K562 (cell line): Measurements from ENCODE around the gene NR1D1. TPM values are rescaled to one million over a fixed set of nuclear protein-coding genes. Genes with fewer than 3 reads are reported as not detected.

Experiments
- C11orf30 ChIP-seq: fragments of 450-650 bp; IDR thresholded peaks from 2 replicates; pipeline ENCODE4 v1.6.1; 2016; ENCODE audit warnings: low read depth, mild to moderate bottlenecking
- CTCFL ChIP-seq: IDR thresholded peaks from 2 replicates; pipeline ENCODE4 v1.6.1; 2011; ENCODE audit warnings: borderline replicate concordance, low read depth, mild to moderate bottlenecking, moderate library complexity, low read length; ENCODE audit not compliant: insufficient read depth, poor library complexity, severe bottlenecking
- GATA2 ChIP-seq: sonication (generic); formaldehyde crosslinking; IDR thresholded peaks from 2 replicates; pipeline ENCODE4 v1.4.0; 2020; ENCODE audit warnings: mild to moderate bottlenecking, missing genetic modification reagents
- HLTF ChIP-seq: fragments of 450-650 bp; IDR thresholded peaks from 2 replicates; pipeline ENCODE4 v1.6.1; 2016
- KAT7 ChIP-seq: sonication (generic); formaldehyde crosslinking; IDR thresholded peaks from 2 replicates; pipeline ENCODE4 v1.8.0; 2022; ENCODE audit warnings: missing genetic modification reagents, mild to moderate bottlenecking, borderline replicate concordance
- MYC ChIP-seq, 2 experiments: fragments of 250-450 bp in 1 of 2; sonication (Bioruptor Pico) in 1 of 2; IDR thresholded peaks; 2 replicates each; pipeline versions ENCODE4 v1.5.1 to v1.6.1; 2012 to 2021; ENCODE audit warnings: low read depth in 2 of 2, borderline replicate concordance in 1 of 2, improper control_type of control experiment in 1 of 2, low read length in 1 of 2, mild to moderate bottlenecking in 1 of 2, moderate library complexity in 1 of 2
- NR2C1 ChIP-seq, 2 experiments: fragments of 450-650 bp; IDR thresholded peaks; 2 replicates each; pipeline ENCODE4 v1.6.1; 2017; ENCODE audit warnings: mild to moderate bottlenecking in 2 of 2, antibody characterized with exemption in 1 of 2, inconsistent platforms in 1 of 2, missing compliant biosample characterization in 1 of 2, missing genetic modification characterization in 1 of 2
- POLR2AphosphoS5 ChIP-seq: IDR thresholded peaks from 2 replicates; pipeline ENCODE4 v1.6.1; 2011; ENCODE audit warnings: mild to moderate bottlenecking, low read depth, low read length, moderate library complexity; ENCODE audit not compliant: control insufficient read depth, insufficient read depth
- SMC3 ChIP-seq: conservative IDR thresholded peaks from 2 replicates; pipeline ENCODE4 v1.6.1; 2011; ENCODE audit warnings: low read depth, low read length, improper control_type of control experiment; ENCODE audit not compliant: insufficient read depth
- TBP ChIP-seq: optimal IDR thresholded peaks from 2 replicates; pipeline ENCODE3; 2011; ENCODE audit warnings: low read depth, low read length, improper control_type of control experiment
- ZBTB5 ChIP-seq: fragments of 450-650 bp; IDR thresholded peaks from 2 replicates; pipeline ENCODE4 v1.6.1; 2017; ENCODE audit warnings: antibody characterized with exemption
- ZNF212 ChIP-seq: fragments of 450-650 bp; formaldehyde crosslinking; IDR thresholded peaks from 2 replicates; pipeline ENCODE4 v1.4.0; 2020; ENCODE audit warnings: mild to moderate bottlenecking
- ZNF830 ChIP-seq: fragments of 250-450 bp; sonication (Bioruptor Pico); IDR thresholded peaks from 2 replicates; pipeline ENCODE4 v1.5.0; 2021; ENCODE audit warnings: mild to moderate bottlenecking
- polyA plus RNA-seq, 8 experiments: library from polyadenylated mRNA; depleted of rRNA in 4 of 8; stranded (reverse) in 5 of 8; unstranded in 3 of 8; fragments of >200 nt; fragmentation: Nextera tagmentation in 2 of 8; fragmentation: Illumina TruSeq in 1 of 8; extraction: Ambion mirVana in 2 of 8; extraction: Trizol in 1 of 8; gene quantifications; 2 replicates each; pipeline versions ENCODE4 v1.2.1 to v1.2.3, GENCODE V29; 2011 to 2014; ENCODE audit warnings: inconsistent platforms in 1 of 8, missing spikeins in 1 of 8
- total RNA-seq, 7 experiments: library from RNA; depleted of rRNA in 6 of 7; stranded (reverse); fragments of >200 nt in 6 of 7; fragmentation: Illumina TruSeq in 2 of 7; extraction: Trizol in 2 of 7; gene quantifications; 2 replicates each; pipeline versions ENCODE4 v1.2.1 to v1.2.3, GENCODE V29; 2011 to 2021; ENCODE audit warnings: low replicate concordance in 1 of 7

Gene NR1D1
- total and polyA plus RNA-seq, 9 of the 15 experiments (the other 6 are each of a cell fraction or from before 2014, with no cell fraction given) = 0.25 to 7.7 (median 0.65) TPM

- TF ChIP-seq ZNF212 = no peak
- no peak for TF ChIP-seq GATA2 (CRISPR knock-in tag)
- TF ChIP-seq ZNF830 (CRISPR knock-in tag) = no peak
- no peak for TF ChIP-seq MYC (IDR thresholded peaks at IDR 0.05; ENCODE audit: low read depth, low read length)
- TF ChIP-seq MYC (CRISPR knock-in tag; IDR thresholded peaks at IDR 0.05; ENCODE audit: borderline replicate concordance, low read depth) = no peak
- peak; percentile 76; the same call in 1 of the 2 replicates for TF ChIP-seq HLTF
- no peak for TF ChIP-seq ZBTB5
- TF ChIP-seq SMC3 = no peak
- TF ChIP-seq C11orf30 = no peak
- TF ChIP-seq TBP = peak; percentile 44
- TF ChIP-seq CTCFL = no peak
- TF ChIP-seq POLR2AphosphoS5 = peak; percentile 30; the same call in 1 of the 2 replicates
- TF ChIP-seq KAT7 (CRISPR knock-in tag) = no peak
- TF ChIP-seq NR2C1 (IDR thresholded peaks at IDR 0.05) = peak; percentile 93
- peak; percentile 91 for TF ChIP-seq NR2C1 (tag; IDR thresholded peaks at IDR 0.05)
Measured at GRCh38 chr17:40122999-40123810, 22.8 kb upstream of the NR1D1 start (continued).
